T-helper 2 cell treated with Interferon-gamma antibody and Interleukin-4, amounts not matched to agents 100 ng/mL and 5 ng/mL, for 36 hours (primary cell): Measurements from ENCODE around the gene FGD4. TPM values are rescaled to one million over a fixed set of nuclear protein-coding genes. Genes with fewer than 3 reads are reported as not detected.

Source experiments
- intact Hi-C: fragments of 100-400 bp; cut with micrococcal nuclease; formaldehyde crosslinking; loops from one replicate; pipeline ENCODE4 v1.15.1; 2023
- total RNA-seq: library from RNA; stranded (reverse); gene quantifications from 2 replicates; pipeline ENCODE4 v1.2.3, GENCODE V29; 2022

Gene FGD4
- total RNA-seq, 1 donor from 2014 or later: 0.48 TPM

- intact Hi-C loops: no loop called here
Measured at GRCh38 chr12:32402170-32402569, 2.8 kb downstream of the FGD4 start.

GRCh38 chr12:32402946-32403345, 3.6 kb downstream of the FGD4 start:
- intact Hi-C loops: no loop called here

GRCh38 chr12:32407795-32408194, 8.4 kb downstream of the FGD4 start:
- intact Hi-C loops: no loop called here

- intact Hi-C loops: no loop called here
Measured at GRCh38 chr12:32413412-32413811, 14.1 kb downstream of the FGD4 start.

- intact Hi-C loops: no loop called here
Measured at GRCh38 chr12:32418221-32418620, 18.9 kb downstream of the FGD4 start.

- intact Hi-C loops: no loop called here
Measured at GRCh38 chr12:32418903-32419519, 19.7 kb downstream of the FGD4 start.

GRCh38 chr12:32419520-32419960, 20.2 kb downstream of the FGD4 start:
- intact Hi-C loops: no loop called here

- intact Hi-C loops: no loop called here
Measured at GRCh38 chr12:32420356-32420755, 21.0 kb downstream of the FGD4 start.

- intact Hi-C loops: no loop called here
Measured at GRCh38 chr12:32423559-32423958, 24.2 kb downstream of the FGD4 start.

GRCh38 chr12:32431025-32431424, 31.7 kb downstream of the FGD4 start:
- intact Hi-C loops: no loop called here

GRCh38 chr12:32435921-32436705, 36.8 kb downstream of the FGD4 start:
- intact Hi-C loops: no loop called here

- intact Hi-C loops: no loop called here
Measured at GRCh38 chr12:32437095-32437515, 37.7 kb downstream of the FGD4 start.

GRCh38 chr12:32440120-32440865, 40.9 kb downstream of the FGD4 start:
- intact Hi-C loops: no loop called here

GRCh38 chr12:32443491-32443890, 44.1 kb downstream of the FGD4 start:
- intact Hi-C loops: no loop called here

GRCh38 chr12:32444895-32445294, 45.5 kb downstream of the FGD4 start:
- intact Hi-C loops: no loop called here

- intact Hi-C loops: no loop called here
Measured at GRCh38 chr12:32445356-32445755, 46.0 kb downstream of the FGD4 start.

GRCh38 chr12:32446316-32447119, 47.2 kb downstream of the FGD4 start:
- intact Hi-C loops: no loop called here

GRCh38 chr12:32448586-32448985, 49.2 kb downstream of the FGD4 start:
- intact Hi-C loops: no loop called here

- intact Hi-C loops: loop anchor here (10.0 kb wide), 1 partner anchor 796 kb away; the partner anchor contains the start of gene ETFBKMT
Measured at GRCh38 chr12:32450363-32450762, 51.0 kb downstream of the FGD4 start.

- intact Hi-C loops: loop anchor here (10.0 kb wide), 1 partner anchor 796 kb away; the partner anchor contains the start of gene ETFBKMT
Measured at GRCh38 chr12:32450768-32451167, 51.4 kb downstream of the FGD4 start.

GRCh38 chr12:32451816-32452215, 52.5 kb downstream of the FGD4 start:
- intact Hi-C loops: loop anchor here (10.0 kb wide), 1 partner anchor 797 kb away; the partner anchor contains the start of gene ETFBKMT
